Measurements from ENCODE around the gene HS3ST5.

DNA sequence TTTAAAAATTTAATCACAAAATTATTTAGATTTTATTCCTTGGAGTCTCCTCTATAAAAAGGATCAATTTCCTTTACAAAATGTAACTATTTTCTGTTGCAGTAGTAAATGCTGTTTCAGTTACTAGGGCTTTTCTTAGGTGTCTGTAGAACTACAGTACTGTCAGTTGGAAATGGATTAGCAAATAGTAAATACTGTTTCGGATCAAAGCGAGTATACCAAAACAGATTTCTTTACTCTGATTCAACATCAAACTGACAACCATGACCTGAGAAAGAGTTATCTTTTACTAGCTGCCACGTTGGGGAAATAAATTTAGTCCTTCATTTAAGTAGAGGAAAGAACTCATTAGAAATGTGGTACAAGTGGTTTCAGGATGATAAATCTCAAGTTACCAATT is 172.5 kb downstream of the HS3ST5 start:
- TF ChIP-seq, protein P1, sequence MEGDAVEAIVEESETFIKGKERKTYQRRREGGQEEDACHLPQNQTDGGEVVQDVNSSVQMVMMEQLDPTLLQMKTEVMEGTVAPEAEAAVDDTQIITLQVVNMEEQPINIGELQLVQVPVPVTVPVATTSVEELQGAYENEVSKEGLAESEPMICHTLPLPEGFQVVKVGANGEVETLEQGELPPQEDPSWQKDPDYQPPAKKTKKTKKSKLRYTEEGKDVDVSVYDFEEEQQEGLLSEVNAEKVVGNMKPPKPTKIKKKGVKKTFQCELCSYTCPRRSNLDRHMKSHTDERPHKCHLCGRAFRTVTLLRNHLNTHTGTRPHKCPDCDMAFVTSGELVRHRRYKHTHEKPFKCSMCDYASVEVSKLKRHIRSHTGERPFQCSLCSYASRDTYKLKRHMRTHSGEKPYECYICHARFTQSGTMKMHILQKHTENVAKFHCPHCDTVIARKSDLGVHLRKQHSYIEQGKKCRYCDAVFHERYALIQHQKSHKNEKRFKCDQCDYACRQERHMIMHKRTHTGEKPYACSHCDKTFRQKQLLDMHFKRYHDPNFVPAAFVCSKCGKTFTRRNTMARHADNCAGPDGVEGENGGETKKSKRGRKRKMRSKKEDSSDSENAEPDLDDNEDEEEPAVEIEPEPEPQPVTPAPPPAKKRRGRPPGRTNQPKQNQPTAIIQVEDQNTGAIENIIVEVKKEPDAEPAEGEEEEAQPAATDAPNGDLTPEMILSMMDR (IDR thresholded peaks at IDR 0.05), result no peak
- TF ChIP-seq POLR2A (IDR thresholded peaks at IDR 0.05), result no peak

Measured in prostate gland (tissue), 2 donors.